Dendritic cell treated with granulocyte-macrophage colony-stimulating factor and Interleukin-4, amounts not matched to agents 40 ng/mL and 50 ng/mL, for 4 days (primary cell): Measurements from ENCODE around the gene RABEP2.

Source experiments
- H3K27ac Mint-ChIP-seq: one replicate; pipeline ENCODE4 v1.8.0; 2022; ENCODE audit warnings: mild to moderate bottlenecking, mixed read lengths
- H3K27me3 Mint-ChIP-seq: one replicate; pipeline ENCODE4 v1.8.0; 2022; ENCODE audit warnings: mild to moderate bottlenecking, mixed read lengths
- H3K36me3 Mint-ChIP-seq: one replicate; pipeline ENCODE4 v1.8.0; 2022; ENCODE audit warnings: low read depth, mixed read lengths
- H3K4me1 Mint-ChIP-seq: one replicate; pipeline ENCODE4 v1.8.0; 2022; ENCODE audit warnings: low read depth, mixed read lengths
- H3K4me3 Mint-ChIP-seq: one replicate; pipeline ENCODE4 v1.8.0; 2022; ENCODE audit warnings: mild to moderate bottlenecking, moderate library complexity, mixed read lengths
- H3K9me3 Mint-ChIP-seq: one replicate; pipeline ENCODE4 v1.8.0; 2022; ENCODE audit warnings: mixed read lengths
- intact Hi-C: fragments of 100-400 bp; cut with micrococcal nuclease; formaldehyde crosslinking; loops from one replicate; pipeline ENCODE4 v1.15.0; 2022

The RABEP2 gene

DNA sequence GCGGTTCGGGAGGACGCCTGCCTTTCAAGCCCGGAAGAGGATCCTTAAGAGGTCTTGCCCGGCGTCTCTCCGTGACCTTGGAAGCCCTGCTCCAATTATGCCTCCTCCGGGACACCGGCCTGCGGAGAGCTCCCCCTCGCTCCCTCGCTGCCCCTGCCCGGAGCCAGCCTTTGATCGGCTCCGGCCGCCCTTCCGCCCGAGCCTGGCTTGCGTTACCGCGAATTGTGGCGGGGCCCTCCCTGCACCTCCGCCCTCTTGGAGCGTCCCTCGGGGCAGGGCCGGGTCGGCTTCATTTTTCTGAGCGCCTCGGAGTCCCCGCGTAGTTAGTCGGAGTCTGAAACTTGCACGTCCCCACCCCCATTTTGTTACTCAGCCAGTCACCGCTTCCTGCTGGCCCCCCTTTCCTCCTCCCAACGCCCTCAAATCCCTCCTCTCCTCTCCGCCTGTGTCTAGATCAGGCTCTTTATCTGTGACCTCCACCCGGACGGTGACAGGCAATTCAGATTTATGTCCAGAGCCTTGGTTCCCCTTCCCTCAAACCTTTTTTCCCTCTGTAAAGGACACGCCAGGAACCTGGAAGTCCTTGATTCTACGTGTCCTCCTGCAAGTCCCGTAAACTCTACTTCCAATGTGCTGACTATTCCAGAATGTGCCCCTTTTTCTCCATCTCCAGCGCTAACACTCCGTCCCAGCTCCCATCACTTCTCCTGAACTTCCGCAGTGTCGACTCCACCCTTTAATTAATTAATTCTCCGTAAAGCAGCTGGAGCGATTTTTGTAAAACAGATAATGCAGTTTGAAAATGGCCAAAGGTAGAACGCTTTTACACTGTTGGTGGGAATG is 569 bp upstream of the RABEP2 start:
- peak overlapping the region; percentile 89 for H3K4me3 Mint-ChIP-seq

GRCh38 chr16:28924399-28924761 is 658 bp downstream of the RABEP2 start:
- Mint-ChIP-seq H3K27me3 (no peaks in the 10 kb centered on the region), H3K9me3 (no peaks in the 10 kb centered on the region), H3K27ac (peak overlapping the region; percentile 96), H3K4me1 (peaks cover 34% of the 10 kb centered on the region), H3K36me3 (peaks cover 39% of the 10 kb centered on the region), H3K4me3 (peak overlapping the region; percentile 89)
- intact Hi-C loops = loop anchor here (1.0 to 10.0 kb wide), 2 partner anchors 26 to 60 kb away; partner anchors contain the start of genes NFATC2IP and SH2B1

More for the DNA sequence above, 569 bp upstream of the RABEP2 start:
- H3K36me3 Mint-ChIP-seq = peaks cover 31% of the 10 kb centered on the region
- no peaks in the 10 kb centered on the region for H3K9me3 Mint-ChIP-seq
- peak overlapping the region; percentile 96 for H3K27ac Mint-ChIP-seq
- H3K27me3 Mint-ChIP-seq = no peaks in the 10 kb centered on the region
- intact Hi-C loops = loop anchor here (10.0 kb wide), 1 partner anchor 61 kb away; the partner anchor contains the start of gene SH2B1
- peaks cover 39% of the 10 kb centered on the region for H3K4me1 Mint-ChIP-seq

DNA sequence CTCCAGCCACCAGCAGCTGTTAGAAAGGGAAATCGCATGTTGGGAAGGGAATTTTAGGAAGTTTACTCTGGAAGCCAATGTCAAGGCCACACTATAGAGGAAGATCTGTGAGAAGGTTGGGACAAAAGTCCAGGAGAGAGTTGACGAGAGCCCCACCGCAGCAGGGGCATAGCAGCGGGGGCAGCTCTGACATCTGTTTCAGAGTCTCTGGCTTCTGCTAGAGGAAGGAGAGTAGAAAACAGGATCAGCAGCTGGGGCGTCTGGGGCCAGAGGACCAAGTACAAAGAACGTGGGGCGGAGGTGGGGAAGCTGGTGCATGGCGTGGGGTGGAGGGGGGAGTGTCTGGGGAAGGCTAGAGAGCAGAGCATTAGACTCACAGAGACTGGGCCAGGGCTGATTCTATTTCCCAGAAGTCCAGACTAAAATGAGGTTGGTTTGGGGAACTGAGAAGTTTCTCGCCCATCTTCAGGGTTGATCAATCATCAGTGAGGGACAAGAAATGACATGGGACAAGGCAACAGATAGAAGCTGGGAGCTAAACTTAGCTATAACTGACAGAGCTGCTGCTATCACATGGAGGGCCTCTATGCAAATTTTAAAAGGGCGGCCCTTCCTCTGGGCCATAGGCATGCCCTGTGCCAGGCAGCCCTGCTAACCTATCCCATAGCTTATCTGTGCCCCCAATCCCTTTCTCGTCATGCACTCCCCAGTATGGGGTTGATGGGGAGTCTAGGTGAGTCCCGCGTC is 1.2 kb downstream of the RABEP2 start:
- intact Hi-C loops = loop anchor here (1.0 to 10.0 kb wide), 2 partner anchors 26 to 59 kb away; partner anchors contain the start of genes NFATC2IP and SH2B1
- H3K27ac Mint-ChIP-seq = peak overlapping the region; percentile 96
- H3K4me3 Mint-ChIP-seq = peak overlapping the region; percentile 89
- peaks cover 44% of the 10 kb centered on the region for H3K36me3 Mint-ChIP-seq
- no peaks in the 10 kb centered on the region for H3K27me3 Mint-ChIP-seq
- H3K9me3 Mint-ChIP-seq = no peaks in the 10 kb centered on the region
- H3K4me1 Mint-ChIP-seq = peaks cover 34% of the 10 kb centered on the region

- H3K27ac Mint-ChIP-seq = peak overlapping the region; percentile 96
- H3K27me3 Mint-ChIP-seq = no peaks in the 10 kb centered on the region
- no peaks in the 10 kb centered on the region for H3K9me3 Mint-ChIP-seq
- intact Hi-C loops = loop anchor here (10.0 kb wide), 1 partner anchor 58 kb away; the partner anchor contains the start of gene SH2B1
- H3K4me3 Mint-ChIP-seq = peak overlapping the region; percentile 61
- H3K4me1 Mint-ChIP-seq = peaks cover 34% of the 10 kb centered on the region
- H3K36me3 Mint-ChIP-seq = peaks cover 51% of the 10 kb centered on the region
Observed at GRCh38 chr16:28923231-28923587, 1.8 kb downstream of the RABEP2 start.

DNA sequence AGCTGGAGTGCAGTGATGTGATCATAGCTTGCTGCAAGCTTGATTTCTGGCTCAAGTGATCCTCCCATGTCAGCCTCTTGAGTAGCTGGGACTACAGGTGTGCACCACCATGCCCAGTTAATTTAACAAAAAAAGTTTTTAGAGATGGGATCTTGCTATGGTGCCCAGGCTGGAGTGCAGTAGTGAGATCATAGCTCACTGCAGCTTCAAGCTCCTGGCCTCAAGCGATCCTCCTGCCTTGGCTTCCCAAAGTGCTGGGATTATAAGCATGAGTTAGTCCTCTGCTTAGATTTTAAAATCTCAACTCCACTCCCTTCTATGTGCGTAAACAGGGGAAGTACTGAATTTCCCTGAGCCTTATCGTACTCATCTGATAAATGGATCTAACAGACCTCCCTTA is 6.3 kb downstream of the RABEP2 start:
- Mint-ChIP-seq H3K36me3 (peaks cover 77% of the 10 kb centered on the region), H3K9me3 (no peaks in the 10 kb centered on the region), H3K4me3 (no peak overlapping the region), H3K27me3 (no peaks in the 10 kb centered on the region), H3K4me1 (peaks cover 15% of the 10 kb centered on the region), H3K27ac (no peak overlapping the region)
- intact Hi-C loops = no loop called here

- Mint-ChIP-seq H3K9me3 (no peaks in the 10 kb centered on the region), H3K4me1 (peaks cover 5% of the 10 kb centered on the region), H3K27ac (no peak overlapping the region), H3K36me3 (peaks cover 91% of the 10 kb centered on the region), H3K27me3 (no peaks in the 10 kb centered on the region), H3K4me3 (no peak overlapping the region)
- intact Hi-C loops = no loop called here
Observed at GRCh38 chr16:28917095-28917494, 7.9 kb downstream of the RABEP2 start.

- Mint-ChIP-seq H3K9me3 (no peaks in the 10 kb centered on the region), H3K36me3 (peaks cover 95% of the 10 kb centered on the region), H3K27ac (no peak overlapping the region), H3K4me1 (no peaks in the 10 kb centered on the region), H3K4me3 (no peak overlapping the region), H3K27me3 (no peaks in the 10 kb centered on the region)
- intact Hi-C loops = no loop called here
Observed at GRCh38 chr16:28915181-28915580, 9.9 kb downstream of the RABEP2 start.

DNA sequence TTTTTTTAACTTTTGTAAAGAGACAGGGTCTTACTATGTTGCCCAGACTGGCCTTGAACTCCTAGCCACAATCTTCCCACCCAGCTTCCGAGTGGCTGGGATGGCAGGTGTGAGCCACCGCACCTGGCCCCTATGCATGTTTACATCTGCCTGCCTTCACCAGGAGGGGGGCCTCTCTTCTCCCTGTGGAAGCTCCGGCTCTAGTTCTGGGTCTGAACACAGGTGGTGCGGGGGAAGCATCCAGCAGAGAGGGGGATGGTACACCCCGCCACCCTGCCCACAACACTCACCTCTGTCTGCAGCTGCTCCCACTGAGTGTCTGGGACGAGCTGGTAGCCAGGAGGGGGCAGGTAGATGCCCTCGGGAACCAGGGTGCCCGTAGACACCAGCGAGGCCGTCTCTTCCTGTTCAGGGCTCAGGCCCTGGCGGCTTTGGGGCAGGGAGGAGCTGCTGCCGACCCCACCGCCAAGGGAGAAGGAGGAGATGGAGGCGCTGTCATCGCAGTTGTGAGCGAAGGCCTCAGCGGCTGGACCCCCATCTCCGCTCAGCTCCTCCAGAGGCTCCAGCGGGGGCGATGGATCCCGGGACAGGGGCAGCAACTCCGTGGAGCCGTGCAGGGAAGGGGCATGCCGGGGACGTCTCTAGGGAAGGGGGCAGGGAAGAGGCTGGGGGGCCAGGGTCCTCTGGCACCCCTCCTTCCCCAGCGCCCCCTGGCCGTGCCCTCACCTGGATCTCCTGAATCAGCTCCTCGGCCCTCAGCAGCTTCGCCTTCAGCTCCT is 10.9 kb downstream of the RABEP2 start:
- Mint-ChIP-seq H3K4me1 (no peaks in the 10 kb centered on the region), H3K9me3 (no peaks in the 10 kb centered on the region), H3K36me3 (peaks cover 95% of the 10 kb centered on the region), H3K27me3 (no peaks in the 10 kb centered on the region), H3K4me3 (no peak overlapping the region), H3K27ac (no peak overlapping the region)
- intact Hi-C loops = no loop called here

DNA sequence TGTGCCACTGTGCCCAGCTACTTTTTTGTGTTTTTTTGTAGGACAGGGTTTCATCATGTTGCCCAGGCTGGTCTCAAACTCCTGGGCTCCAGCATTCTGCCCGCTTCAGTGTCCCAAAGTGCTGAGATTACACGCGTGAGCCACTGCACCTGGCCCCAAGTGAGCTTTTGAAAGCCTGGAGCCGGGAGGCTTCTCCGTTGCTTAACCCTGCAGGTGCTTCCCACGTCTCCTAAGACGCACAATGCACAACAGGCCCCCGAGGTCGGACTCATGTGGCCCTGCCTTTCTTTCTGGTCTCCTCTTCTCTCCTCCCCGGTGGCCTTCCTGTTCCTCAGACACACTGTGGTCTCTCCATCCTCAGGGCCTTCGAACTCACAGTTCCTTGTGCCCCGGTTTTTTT is 12.5 kb downstream of the RABEP2 start:
- H3K4me3 Mint-ChIP-seq = no peak overlapping the region
- no peak overlapping the region for H3K27ac Mint-ChIP-seq
- intact Hi-C loops = no loop called here
- no peaks in the 10 kb centered on the region for H3K4me1 Mint-ChIP-seq
- H3K9me3 Mint-ChIP-seq = no peaks in the 10 kb centered on the region
- peaks cover 95% of the 10 kb centered on the region for H3K36me3 Mint-ChIP-seq
- no peaks in the 10 kb centered on the region for H3K27me3 Mint-ChIP-seq

GRCh38 chr16:28910086-28911031 is 14.7 kb downstream of the RABEP2 start:
- no peak overlapping the region for H3K27ac Mint-ChIP-seq
- H3K27me3 Mint-ChIP-seq = no peaks in the 10 kb centered on the region
- peaks cover 97% of the 10 kb centered on the region for H3K36me3 Mint-ChIP-seq
- no peak overlapping the region for H3K4me3 Mint-ChIP-seq
- no peaks in the 10 kb centered on the region for H3K9me3 Mint-ChIP-seq
- H3K4me1 Mint-ChIP-seq = no peaks in the 10 kb centered on the region
- intact Hi-C loops = no loop called here

GRCh38 chr16:28905800-28906372 is 19.2 kb downstream of the RABEP2 start:
- no peak overlapping the region for H3K4me3 Mint-ChIP-seq
- peaks cover 72% of the 10 kb centered on the region for H3K36me3 Mint-ChIP-seq
- intact Hi-C loops = no loop called here
- no peaks in the 10 kb centered on the region for H3K9me3 Mint-ChIP-seq
- peaks cover 20% of the 10 kb centered on the region for H3K4me1 Mint-ChIP-seq
- H3K27me3 Mint-ChIP-seq = no peaks in the 10 kb centered on the region
- H3K27ac Mint-ChIP-seq = no peak overlapping the region

DNA sequence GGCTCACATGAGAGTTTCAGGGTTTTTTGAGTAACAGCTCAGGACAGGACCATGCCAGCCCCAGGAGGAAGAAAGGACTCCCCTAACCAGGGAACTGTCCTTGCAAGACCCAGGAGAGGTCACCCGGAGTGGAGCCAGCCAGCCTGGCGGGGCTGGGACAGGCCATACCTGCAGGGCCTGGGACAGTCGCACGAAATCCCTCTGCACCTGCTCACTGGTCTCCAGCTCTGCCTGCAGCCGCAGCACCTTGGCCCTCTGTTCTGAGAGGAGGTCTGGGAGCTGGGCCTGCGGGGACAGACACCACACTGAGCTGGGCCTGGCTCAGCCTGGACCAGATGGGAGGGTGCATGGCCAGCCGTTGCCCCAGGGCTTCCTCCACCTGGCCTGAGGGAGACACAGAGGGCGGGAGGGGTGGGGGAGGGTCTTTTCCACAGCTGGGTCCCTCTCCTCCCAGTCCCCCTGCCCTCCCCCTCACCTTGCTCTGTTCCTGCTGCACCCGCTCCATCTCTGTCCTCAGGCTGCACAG is 19.7 kb downstream of the RABEP2 start:
- Mint-ChIP-seq H3K27me3 (no peaks in the 10 kb centered on the region), H3K4me3 (no peak overlapping the region), H3K36me3 (peaks cover 67% of the 10 kb centered on the region), H3K4me1 (peaks cover 20% of the 10 kb centered on the region), H3K9me3 (no peaks in the 10 kb centered on the region), H3K27ac (no peak overlapping the region)
- intact Hi-C loops = no loop called here
